Measurements from ENCODE around the gene STAG1.

STAG1 gene

DNA sequence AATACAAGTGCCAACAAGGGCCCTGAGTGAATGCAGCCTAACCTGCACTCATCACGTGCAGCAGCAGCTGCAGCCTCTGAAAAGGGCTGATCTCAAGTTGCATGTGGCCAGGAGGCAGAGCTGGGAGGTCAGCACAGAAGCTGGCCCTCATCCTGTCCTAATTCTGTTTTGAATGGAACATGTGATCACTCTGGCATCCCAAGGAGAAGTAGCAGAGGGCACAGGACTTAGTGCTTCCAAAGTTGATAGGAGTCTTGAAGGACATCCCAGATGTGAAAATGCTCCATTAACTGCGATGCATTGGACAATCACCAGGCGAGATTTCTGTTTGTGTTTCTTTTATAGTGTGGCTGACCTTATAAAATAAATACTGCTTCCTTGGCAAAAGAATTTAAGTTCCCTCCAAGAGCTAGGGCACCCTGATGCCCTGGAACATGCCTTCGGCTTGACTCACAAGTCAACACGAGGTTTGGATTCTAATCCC lies 31.6 kb upstream of the STAG1 start:
- TF ChIP-seq, protein P1, sequence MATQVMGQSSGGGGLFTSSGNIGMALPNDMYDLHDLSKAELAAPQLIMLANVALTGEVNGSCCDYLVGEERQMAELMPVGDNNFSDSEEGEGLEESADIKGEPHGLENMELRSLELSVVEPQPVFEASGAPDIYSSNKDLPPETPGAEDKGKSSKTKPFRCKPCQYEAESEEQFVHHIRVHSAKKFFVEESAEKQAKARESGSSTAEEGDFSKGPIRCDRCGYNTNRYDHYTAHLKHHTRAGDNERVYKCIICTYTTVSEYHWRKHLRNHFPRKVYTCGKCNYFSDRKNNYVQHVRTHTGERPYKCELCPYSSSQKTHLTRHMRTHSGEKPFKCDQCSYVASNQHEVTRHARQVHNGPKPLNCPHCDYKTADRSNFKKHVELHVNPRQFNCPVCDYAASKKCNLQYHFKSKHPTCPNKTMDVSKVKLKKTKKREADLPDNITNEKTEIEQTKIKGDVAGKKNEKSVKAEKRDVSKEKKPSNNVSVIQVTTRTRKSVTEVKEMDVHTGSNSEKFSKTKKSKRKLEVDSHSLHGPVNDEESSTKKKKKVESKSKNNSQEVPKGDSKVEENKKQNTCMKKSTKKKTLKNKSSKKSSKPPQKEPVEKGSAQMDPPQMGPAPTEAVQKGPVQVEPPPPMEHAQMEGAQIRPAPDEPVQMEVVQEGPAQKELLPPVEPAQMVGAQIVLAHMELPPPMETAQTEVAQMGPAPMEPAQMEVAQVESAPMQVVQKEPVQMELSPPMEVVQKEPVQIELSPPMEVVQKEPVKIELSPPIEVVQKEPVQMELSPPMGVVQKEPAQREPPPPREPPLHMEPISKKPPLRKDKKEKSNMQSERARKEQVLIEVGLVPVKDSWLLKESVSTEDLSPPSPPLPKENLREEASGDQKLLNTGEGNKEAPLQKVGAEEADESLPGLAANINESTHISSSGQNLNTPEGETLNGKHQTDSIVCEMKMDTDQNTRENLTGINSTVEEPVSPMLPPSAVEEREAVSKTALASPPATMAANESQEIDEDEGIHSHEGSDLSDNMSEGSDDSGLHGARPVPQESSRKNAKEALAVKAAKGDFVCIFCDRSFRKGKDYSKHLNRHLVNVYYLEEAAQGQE (IDR thresholded peaks at IDR 0.05; ENCODE audit: insufficient replicate concordance, low read depth) = no peak
- no peak for TF ChIP-seq SPI1 (IDR thresholded peaks at IDR 0.05; ENCODE audit: borderline replicate concordance, low read depth)
- no peak for TF ChIP-seq POLR2AphosphoS5 (IDR thresholded peaks at IDR 0.05; ENCODE audit: low read depth)
- TF ChIP-seq GABPA (IDR thresholded peaks at IDR 0.05; ENCODE audit: low read depth) = no peak
- TF ChIP-seq, protein P2, sequence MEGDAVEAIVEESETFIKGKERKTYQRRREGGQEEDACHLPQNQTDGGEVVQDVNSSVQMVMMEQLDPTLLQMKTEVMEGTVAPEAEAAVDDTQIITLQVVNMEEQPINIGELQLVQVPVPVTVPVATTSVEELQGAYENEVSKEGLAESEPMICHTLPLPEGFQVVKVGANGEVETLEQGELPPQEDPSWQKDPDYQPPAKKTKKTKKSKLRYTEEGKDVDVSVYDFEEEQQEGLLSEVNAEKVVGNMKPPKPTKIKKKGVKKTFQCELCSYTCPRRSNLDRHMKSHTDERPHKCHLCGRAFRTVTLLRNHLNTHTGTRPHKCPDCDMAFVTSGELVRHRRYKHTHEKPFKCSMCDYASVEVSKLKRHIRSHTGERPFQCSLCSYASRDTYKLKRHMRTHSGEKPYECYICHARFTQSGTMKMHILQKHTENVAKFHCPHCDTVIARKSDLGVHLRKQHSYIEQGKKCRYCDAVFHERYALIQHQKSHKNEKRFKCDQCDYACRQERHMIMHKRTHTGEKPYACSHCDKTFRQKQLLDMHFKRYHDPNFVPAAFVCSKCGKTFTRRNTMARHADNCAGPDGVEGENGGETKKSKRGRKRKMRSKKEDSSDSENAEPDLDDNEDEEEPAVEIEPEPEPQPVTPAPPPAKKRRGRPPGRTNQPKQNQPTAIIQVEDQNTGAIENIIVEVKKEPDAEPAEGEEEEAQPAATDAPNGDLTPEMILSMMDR (IDR thresholded peaks at IDR 0.05; ENCODE audit: insufficient read depth, low read length) = no peak
- DNase-seq (ENCODE audit: low read depth in 1 of 2, low spot score in 1 of 2) = no peak

DNA sequence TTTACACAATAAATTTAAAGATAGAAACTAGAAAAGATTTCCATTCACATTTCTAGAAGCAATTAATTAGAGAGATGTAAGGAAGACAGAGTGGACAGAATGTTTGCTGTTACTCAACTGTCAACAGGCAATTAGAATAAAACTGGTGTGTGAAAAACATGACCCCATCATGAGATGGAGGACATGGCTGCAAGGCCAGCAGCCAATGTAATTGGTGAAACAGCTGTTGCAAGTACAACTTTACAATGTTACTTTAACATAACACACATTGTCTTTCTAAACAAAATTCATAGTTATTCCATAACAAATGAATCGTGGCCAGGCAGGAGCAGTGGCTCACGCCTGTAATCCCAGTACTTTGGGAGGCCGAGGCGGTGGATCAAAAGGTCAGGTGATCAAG lies 28.6 kb upstream of the STAG1 start:
- Histone ChIP-seq H3K27ac (replicated peaks) (no peak overlapping the region), H3K27me3 (ENCODE audit: insufficient read depth, poor library complexity, severe bottlenecking) (no peaks in the 10 kb centered on the region), H3K4me3 (replicated peaks; ENCODE audit: insufficient read depth, low read length) (no peak overlapping the region)
- TF ChIP-seq SPI1 (IDR thresholded peaks at IDR 0.05; ENCODE audit: borderline replicate concordance, low read depth) (no peak), POLR2AphosphoS5 (IDR thresholded peaks at IDR 0.05; ENCODE audit: low read depth) (no peak)
- TF ChIP-seq, protein P2 (IDR thresholded peaks at IDR 0.05; ENCODE audit: insufficient read depth, low read length) = no peak
- no peak for DNase-seq (ENCODE audit: low read depth in 1 of 2, low spot score in 1 of 2)

More for the DNA sequence above, 31.6 kb upstream of the STAG1 start:
- Histone ChIP-seq H3K27me3 (ENCODE audit: insufficient read depth, poor library complexity, severe bottlenecking) (no peaks in the 10 kb centered on the region), H3K27ac (replicated peaks) (no peak overlapping the region), H3K4me3 (replicated peaks; ENCODE audit: insufficient read depth, low read length) (no peak overlapping the region)

DNA sequence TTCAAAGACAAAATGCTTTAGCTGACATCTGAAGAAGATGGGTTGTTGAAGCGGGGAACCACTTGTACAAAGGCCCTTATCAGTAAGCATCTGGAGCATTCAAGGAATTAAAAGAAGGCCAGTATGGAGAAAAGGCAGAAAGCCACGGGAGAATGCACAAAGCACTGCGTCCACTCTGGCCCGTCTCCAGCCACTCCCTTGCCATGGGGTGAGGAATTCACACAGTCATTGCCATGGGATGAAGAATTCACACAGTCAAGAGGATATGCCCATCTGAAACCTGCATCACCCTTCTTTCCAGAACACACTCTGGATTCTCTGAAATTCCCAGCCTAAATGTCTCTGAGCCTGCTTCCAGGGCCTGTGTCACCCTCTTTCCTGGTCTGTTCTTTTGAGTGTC lies 26.7 kb upstream of the STAG1 start:
- no peaks in the 10 kb centered on the region for H3K27me3 ChIP-seq (ENCODE audit: insufficient read depth, poor library complexity, severe bottlenecking)
- no peak overlapping the region for H3K4me3 ChIP-seq (replicated peaks; ENCODE audit: insufficient read depth, low read length)
- no peak for TF ChIP-seq GABPA (IDR thresholded peaks at IDR 0.05; ENCODE audit: low read depth)
- TF ChIP-seq, protein P1 (IDR thresholded peaks at IDR 0.05; ENCODE audit: insufficient replicate concordance, low read depth) = no peak
- no peak for TF ChIP-seq POLR2AphosphoS5 (IDR thresholded peaks at IDR 0.05; ENCODE audit: low read depth)
- TF ChIP-seq SPI1 (IDR thresholded peaks at IDR 0.05; ENCODE audit: borderline replicate concordance, low read depth) = no peak
- TF ChIP-seq, protein P2 (IDR thresholded peaks at IDR 0.05; ENCODE audit: insufficient read depth, low read length) = no peak
- no peak for DNase-seq (ENCODE audit: low read depth in 1 of 2, low spot score in 1 of 2)
- H3K27ac ChIP-seq (replicated peaks) = no peak overlapping the region

DNA sequence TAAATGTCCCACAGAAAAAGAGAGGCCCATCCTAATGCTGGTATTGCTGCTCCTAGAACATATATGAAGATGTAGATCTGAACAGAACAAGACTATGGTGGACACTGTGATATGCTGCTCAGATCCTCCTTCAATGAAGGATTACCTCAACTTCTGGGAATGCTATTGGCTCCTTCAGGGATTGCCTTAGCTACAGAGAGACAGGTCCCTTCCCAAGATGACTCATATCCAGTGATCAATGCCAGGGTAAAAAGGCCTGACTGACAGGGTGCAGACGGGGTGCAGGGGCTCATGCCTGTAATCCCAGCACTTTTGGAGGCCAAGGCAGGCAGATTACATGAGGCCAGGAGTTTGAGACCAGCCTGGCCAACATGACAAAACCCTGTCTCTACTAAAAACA lies 20.5 kb upstream of the STAG1 start:
- no peaks in the 10 kb centered on the region for H3K27me3 ChIP-seq (ENCODE audit: insufficient read depth, poor library complexity, severe bottlenecking)
- DNase-seq (ENCODE audit: low read depth in 1 of 2, low spot score in 1 of 2) = no peak
- H3K4me3 ChIP-seq (replicated peaks; ENCODE audit: insufficient read depth, low read length) = no peak overlapping the region
- H3K27ac ChIP-seq (replicated peaks) = no peak overlapping the region
- TF ChIP-seq, protein P1 (IDR thresholded peaks at IDR 0.05; ENCODE audit: insufficient replicate concordance, low read depth) = no peak
- TF ChIP-seq POLR2AphosphoS5 (IDR thresholded peaks at IDR 0.05; ENCODE audit: low read depth) (no peak), GABPA (IDR thresholded peaks at IDR 0.05; ENCODE audit: low read depth) (no peak), SPI1 (IDR thresholded peaks at IDR 0.05; ENCODE audit: borderline replicate concordance, low read depth) (no peak)
- TF ChIP-seq, protein P2 (IDR thresholded peaks at IDR 0.05; ENCODE audit: insufficient read depth, low read length) = no peak
